NCI-H1048 (cell line): Measurements from ENCODE around the gene RAPGEF2.
"Not testable (repeated sequence)": the region's sequence is repeated elsewhere in the genome, so short reads cannot be mapped to it uniquely, and the experiment has no call there.

ENCODE experiments used
- DNase-seq: peaks from one replicate; lab custom pipeline; 2025; lab: John Stamatoyannopoulos, UW

Gene RAPGEF2, protein sequence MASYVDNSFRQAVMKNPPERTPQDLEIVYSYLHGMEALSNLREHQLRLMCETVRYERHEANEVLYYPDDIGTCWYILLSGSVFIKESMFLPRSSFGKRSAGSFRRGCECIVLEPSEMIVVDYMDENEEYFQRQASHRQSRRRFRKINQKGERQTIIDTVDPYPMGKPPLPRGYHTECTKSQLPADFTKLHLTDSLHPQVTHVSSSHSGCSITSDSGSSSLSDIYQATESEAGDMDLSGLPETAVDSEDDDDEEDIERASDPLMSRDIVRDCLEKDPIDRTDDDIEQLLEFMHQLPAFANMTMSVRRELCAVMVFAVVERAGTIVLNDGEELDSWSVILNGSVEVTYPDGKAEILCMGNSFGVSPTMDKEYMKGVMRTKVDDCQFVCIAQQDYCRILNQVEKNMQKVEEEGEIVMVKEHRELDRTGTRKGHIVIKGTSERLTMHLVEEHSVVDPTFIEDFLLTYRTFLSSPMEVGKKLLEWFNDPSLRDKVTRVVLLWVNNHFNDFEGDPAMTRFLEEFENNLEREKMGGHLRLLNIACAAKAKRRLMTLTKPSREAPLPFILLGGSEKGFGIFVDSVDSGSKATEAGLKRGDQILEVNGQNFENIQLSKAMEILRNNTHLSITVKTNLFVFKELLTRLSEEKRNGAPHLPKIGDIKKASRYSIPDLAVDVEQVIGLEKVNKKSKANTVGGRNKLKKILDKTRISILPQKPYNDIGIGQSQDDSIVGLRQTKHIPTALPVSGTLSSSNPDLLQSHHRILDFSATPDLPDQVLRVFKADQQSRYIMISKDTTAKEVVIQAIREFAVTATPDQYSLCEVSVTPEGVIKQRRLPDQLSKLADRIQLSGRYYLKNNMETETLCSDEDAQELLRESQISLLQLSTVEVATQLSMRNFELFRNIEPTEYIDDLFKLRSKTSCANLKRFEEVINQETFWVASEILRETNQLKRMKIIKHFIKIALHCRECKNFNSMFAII (N-terminal part only)

GRCh38 chr4:159102622-159103383, at the start of gene RAPGEF2:
TSS of gene RAPGEF2 (plus strand) at chr4:159103079. CDS start at chr4:159104163, 1,084 bp downstream.
- peak; percentile 84 for DNase-seq

DNA sequence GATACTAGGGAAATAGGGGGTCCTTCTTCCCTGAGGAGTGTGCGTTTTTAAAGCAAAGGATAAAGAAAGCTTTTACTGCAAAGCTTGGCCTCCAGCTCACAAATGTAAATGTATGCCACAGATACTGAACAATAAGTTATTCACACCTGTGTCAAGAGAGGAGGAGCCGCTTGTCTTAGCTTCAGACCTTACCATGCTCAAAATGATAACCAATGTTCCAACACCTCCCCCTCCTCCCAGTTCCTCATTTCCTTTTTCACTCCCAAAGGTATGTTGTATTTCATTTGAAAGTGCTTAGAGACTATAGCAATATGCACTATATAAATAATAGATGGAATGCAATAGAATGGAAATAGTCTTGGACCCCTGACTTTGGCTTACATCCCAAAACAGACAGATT, 47.0 kb upstream of the RAPGEF2 start:
- DNase-seq, result no peak

GRCh38 chr4:159060161-159060560, 42.7 kb upstream of the RAPGEF2 start:
- no peak for DNase-seq

- no peak for DNase-seq
These were observed 40.5 kb upstream of the RAPGEF2 start for GRCh38 chr4:159062381-159062780.

GRCh38 chr4:159065513-159066240, 37.2 kb upstream of the RAPGEF2 start:
- DNase-seq, result no peak

- DNase-seq, result not testable (repeated sequence)
These were observed 34.7 kb upstream of the RAPGEF2 start for GRCh38 chr4:159068139-159068538.

DNA sequence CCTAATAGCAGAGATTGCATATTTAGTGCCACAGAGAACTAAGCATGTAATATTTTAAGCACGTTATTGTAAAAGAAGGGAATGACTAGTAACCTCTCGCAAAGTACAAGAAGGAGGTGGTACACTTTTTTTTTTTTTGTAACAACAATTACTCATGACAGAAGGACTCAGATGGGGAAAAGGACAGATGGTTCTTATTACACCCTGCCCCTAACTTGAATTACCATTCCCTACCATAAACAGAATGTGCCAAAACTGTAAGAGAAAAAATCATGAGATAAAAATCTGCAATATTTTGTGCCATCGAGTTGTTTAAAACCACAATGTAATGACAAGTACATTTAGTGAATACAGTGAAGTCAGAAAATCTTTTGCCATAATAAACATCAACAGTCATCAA, 33.0 kb upstream of the RAPGEF2 start:
- no peak for DNase-seq

DNA sequence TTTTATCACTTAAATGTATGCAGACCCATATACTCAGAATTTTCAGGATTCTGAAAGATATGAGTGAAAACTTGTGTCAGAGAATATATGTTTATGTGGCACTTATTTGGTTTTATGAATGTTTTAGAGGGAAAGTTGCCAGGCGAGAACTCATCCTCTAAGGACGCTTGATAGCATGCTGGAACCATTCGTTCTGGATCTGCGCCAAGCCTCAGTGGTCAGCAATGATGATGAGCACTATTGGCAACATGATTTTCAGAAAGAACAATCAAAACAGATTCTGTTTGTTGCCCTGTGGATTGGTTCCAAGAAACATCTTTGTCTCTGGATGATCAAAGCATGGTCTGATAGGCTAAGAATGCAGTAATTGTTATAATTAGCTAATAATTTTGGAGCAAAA, 32.1 kb upstream of the RAPGEF2 start:
- no peak for DNase-seq

- no peak for DNase-seq
These were observed 31.5 kb upstream of the RAPGEF2 start for GRCh38 chr4:159071178-159071968.

DNA sequence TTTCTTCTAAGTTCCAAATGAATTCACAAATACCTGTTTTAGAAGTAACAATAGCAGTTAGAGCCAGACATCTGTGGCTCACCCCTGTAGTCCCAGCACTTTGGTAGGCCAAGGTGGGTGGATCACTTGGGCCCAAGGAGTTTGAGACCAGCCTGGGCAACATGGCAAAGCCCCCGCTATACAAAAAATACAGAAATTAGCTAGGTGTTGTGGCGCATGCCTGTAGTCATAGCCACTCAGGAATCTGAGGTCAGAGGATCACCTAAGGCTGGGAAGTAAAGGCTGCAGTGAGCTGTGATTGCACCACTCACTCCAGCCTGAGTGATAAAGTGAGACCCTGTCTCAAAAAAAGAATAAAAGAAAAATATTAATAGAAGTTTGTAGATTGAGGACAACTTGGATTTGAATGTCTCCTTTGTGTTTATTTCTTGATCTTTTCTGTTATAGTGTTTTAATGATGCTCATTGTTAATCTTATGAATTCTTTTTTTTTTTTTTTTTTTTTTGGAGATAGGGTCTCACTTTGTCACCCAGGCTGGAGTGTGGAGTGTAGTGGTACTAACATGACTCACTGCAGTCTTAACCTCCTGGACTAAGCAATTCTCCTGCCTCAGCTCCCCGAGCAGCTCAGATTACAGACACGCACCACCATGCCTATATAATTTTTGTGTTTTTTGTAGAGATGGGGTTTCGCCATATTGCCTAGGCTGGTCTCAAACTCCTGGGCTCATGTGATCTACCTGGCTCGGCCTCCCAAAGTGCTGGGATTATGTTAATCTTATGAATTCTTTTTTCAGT, 30.7 kb upstream of the RAPGEF2 start:
- no peak for DNase-seq

GRCh38 chr4:159075531-159075932, 27.3 kb upstream of the RAPGEF2 start:
- DNase-seq, result no peak

DNA sequence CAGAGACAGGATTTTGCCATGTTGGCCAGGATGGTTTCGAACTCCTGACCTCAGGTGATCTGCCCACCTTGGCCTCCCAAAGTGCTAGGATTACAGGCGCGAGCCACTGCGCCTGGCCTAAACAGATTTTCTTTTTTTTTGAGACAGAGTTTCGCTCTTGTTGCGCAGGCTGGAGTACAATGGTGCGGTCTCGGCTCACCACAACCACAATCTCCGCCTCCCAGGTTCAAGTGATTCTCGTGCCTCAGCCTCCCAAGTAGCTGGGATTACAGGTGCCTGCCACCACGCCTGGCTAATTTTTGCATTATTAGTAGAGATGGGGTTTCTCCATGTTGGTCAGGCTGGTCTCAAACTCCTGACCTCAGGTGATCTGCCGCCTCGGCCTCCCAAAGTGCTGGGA, 25.9 kb upstream of the RAPGEF2 start:
- not testable (repeated sequence) for DNase-seq

DNA sequence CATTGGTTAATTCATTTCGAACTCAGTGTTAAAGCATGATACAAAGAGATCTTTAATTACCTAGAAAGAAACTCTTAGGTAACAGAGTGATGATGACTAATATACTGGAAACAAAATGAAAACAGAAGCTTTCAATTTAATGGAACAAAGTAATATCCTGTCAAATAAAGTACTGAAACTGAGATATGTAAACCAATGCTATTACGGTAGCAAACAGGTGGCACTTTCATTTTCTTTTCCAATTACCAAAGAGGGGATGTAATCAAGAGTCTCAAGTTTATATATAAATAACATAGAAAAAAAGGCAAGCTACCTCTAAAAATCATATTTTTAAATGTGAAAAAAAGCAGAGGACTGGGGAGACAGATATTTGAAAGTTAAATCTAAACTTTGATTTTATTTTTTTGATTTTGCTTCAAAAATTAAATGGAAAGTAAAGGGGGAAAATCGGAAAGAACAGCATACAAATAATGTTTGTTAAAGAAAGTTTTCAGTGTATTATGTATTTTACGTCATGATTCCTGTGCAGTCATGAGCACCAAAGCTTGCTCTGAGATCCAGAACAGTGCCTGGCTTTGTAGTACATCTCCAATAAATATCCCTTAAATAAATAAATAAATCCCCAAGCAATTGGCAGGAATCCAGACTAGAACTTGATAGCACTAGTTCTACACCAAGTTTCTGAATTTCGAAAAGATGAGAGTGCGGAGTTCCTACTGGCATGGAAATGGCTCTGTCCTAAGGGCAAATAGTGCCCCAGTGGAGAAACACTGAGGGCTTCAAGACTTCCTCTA, 25.0 kb upstream of the RAPGEF2 start:
- peak; percentile 67 for DNase-seq

- no peak for DNase-seq
These were observed 23.8 kb upstream of the RAPGEF2 start for GRCh38 chr4:159079074-159079473.

GRCh38 chr4:159086606-159087005, 16.3 kb upstream of the RAPGEF2 start:
- no peak for DNase-seq

DNA sequence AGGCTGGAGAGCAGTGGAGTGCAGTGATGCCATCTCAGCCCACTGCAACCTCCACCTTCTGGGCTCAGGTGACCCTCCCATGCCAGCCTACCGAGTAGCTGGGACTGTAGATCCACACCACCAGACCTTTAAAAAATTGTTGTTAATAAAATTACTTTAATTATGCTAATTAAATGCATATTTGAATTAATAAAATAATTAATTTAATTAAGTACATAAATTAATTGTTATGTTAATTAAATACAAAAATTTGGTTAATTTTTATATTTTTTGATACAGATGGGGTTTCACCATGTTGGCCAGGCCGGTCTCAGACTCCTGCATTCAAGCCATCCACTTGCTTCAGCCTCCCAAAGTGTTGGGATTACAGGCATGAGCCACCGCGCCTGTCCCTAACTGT, 12.6 kb upstream of the RAPGEF2 start:
- no peak for DNase-seq

- DNase-seq, result not testable (repeated sequence)
These were observed 8.7 kb upstream of the RAPGEF2 start for GRCh38 chr4:159094156-159094555.

DNA sequence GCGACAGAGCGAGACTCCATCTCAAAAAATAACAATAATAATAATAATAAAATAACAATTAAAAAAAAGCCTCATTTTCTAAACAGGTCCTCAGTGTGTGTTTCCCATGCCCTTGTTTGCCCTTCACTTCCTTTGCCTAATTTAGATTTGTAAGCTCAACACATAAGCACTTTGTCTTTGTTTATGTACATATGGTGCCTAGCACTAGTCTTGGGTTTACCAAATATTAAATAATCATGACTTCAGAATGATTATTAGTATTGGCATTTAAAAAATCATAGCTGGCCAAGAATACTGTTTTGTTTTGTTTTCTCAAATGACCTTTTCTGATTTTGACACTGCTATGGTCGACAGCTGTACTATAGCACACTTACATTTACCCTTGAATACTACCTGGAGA, 6.4 kb upstream of the RAPGEF2 start:
- DNase-seq, result no peak

- DNase-seq, result no peak
These were observed 5.7 kb upstream of the RAPGEF2 start for GRCh38 chr4:159097144-159097543.
